Measurements from ENCODE around the gene CABP2. TPM values are rescaled to one million over a fixed set of nuclear protein-coding genes. Genes with fewer than 3 reads are reported as not detected.
A peak's percentile ranks its signal among the peaks of the same experiment; 100 is the strongest.
"Not testable (repeated sequence)": the region's sequence is repeated elsewhere in the genome, so short reads cannot be mapped to it uniquely, and the experiment has no call there.

CABP2 gene
- total RNA-seq, 5 donors from 2014 or later (not counting 1 experiment from before 2014, with no cell fraction given) = not detected

GRCh38 chr11:67517784-67518552 lies 5.3 kb downstream of the CABP2 start:
- Mint-ChIP-seq H3K27ac (no peak overlapping the region), H3K4me3 (no peak overlapping the region), H3K27me3 (peaks cover 3 to 10% of the 10 kb centered on the region in 2 donors), H3K4me1 (no peaks in the 10 kb centered on the region), H3K9me3 (no peaks in the 10 kb centered on the region), H3K36me3 (no peaks in the 10 kb centered on the region)
- H3K9me3 ChIP-seq = no peaks in the 10 kb centered on the region
- H3K27ac ChIP-seq (ENCODE audit: low read length) = no peak overlapping the region
- peaks cover 0 to 29% of the 10 kb centered on the region in 2 experiments for H3K27me3 ChIP-seq (replicated peaks in 1 of 2; ENCODE audit: control insufficient read depth in 2 of 2, extremely low read depth in 1 of 2, insufficient read depth in 2 of 2, low read length in 1 of 2)
- no peak overlapping the region for H3K4me3 ChIP-seq (ENCODE audit: control insufficient read depth in 1 of 2, extremely low read depth in 1 of 2, low read length in 1 of 2)
- H3K36me3 ChIP-seq (ENCODE audit: control insufficient read depth in 2 of 2, extremely low read depth in 1 of 2, insufficient read depth in 1 of 2, low read length in 1 of 2) = no peaks in the 10 kb centered on the region
- CTCF ChIA-PET = no interaction called here
- no peak for DNase-seq
- no peak for ATAC-seq (replicated peaks in 1 of 4)
- POLR2A ChIA-PET = no interaction called here
- H3K4me1 ChIP-seq (ENCODE audit: control insufficient read depth in 1 of 2, extremely low read depth in 1 of 2, insufficient read depth in 2 of 2, low read length in 2 of 2) = no peaks in the 10 kb centered on the region
- WGBS (ENCODE audit: insufficient coverage) = 86% methylated on average over 9 of the region's 10 CpGs

DNA sequence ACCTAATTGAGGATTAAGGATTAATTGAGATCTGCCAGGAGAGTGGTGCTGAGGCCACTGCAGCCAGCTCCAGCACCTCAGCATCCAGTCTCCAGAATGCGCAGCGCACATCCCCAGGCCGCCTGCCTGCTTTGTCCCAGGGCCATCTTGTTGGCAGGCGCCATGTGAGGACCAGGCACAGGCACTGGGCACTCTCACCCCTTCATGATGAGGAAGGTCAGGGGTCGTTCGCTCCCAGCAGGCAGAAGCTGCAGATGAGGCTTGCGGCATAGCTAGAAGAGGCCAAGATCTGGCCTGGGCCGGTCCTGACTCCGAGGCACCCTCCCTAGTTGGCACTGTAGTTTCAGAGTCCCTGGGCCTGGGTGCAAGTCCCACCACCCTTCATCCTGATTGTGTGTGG lies 6.4 kb downstream of the CABP2 start:
- H3K9me3 Mint-ChIP-seq = no peaks in the 10 kb centered on the region
- H3K4me1 ChIP-seq (ENCODE audit: control insufficient read depth in 1 of 2, extremely low read depth in 1 of 2, insufficient read depth in 2 of 2, low read length in 2 of 2) = no peaks in the 10 kb centered on the region
- no peak overlapping the region for H3K27ac ChIP-seq (ENCODE audit: low read length)
- peaks cover 3 to 10% of the 10 kb centered on the region in 2 donors for H3K27me3 Mint-ChIP-seq
- H3K4me3 Mint-ChIP-seq = no peak overlapping the region
- H3K27me3 ChIP-seq (replicated peaks in 1 of 2; ENCODE audit: control insufficient read depth in 2 of 2, extremely low read depth in 1 of 2, insufficient read depth in 2 of 2, low read length in 1 of 2) = peaks cover 0 to 35% of the 10 kb centered on the region in 2 experiments
- DNase-seq = no peak
- no peak overlapping the region for H3K4me3 ChIP-seq (ENCODE audit: control insufficient read depth in 1 of 2, extremely low read depth in 1 of 2, low read length in 1 of 2)
- no peak for ATAC-seq (replicated peaks in 1 of 4)
- no peaks in the 10 kb centered on the region for H3K36me3 ChIP-seq (ENCODE audit: control insufficient read depth in 2 of 2, extremely low read depth in 1 of 2, insufficient read depth in 1 of 2, low read length in 1 of 2)
- H3K27ac Mint-ChIP-seq = peak overlapping the region in 1 of 2 donors; percentile 23
- H3K4me1 Mint-ChIP-seq = no peaks in the 10 kb centered on the region
- POLR2A ChIA-PET = no interaction called here
- H3K36me3 Mint-ChIP-seq = no peaks in the 10 kb centered on the region
- WGBS (ENCODE audit: insufficient coverage) = 93% methylated on average over 6 of the region's 9 CpGs
- H3K9me3 ChIP-seq = no peaks in the 10 kb centered on the region
- CTCF ChIA-PET = no interaction called here

GRCh38 chr11:67514116-67514515 lies 9.1 kb downstream of the CABP2 start:
- ATAC-seq (replicated peaks in 1 of 4) (no peak), DNase-seq (no peak)
- ChIA-PET POLR2A (interaction anchor here in 1 of 2 donors (0.7 kb wide), 1 partner anchor 10 kb away, joined by 3 read pairs; no protein-coding TSS in a partner anchor), CTCF (interaction anchor here in 1 of 2 donors (0.6 kb wide), 1 partner anchor 319 kb away, joined by 4 read pairs; no protein-coding TSS in a partner anchor)
- H3K27ac ChIP-seq (ENCODE audit: low read length) = no peak overlapping the region
- H3K9me3 ChIP-seq = no peaks in the 10 kb centered on the region
- peaks cover 3 to 16% of the 10 kb centered on the region in 2 donors for H3K27me3 Mint-ChIP-seq
- WGBS (ENCODE audit: insufficient coverage) = no CpG with 5 or more reads among the region's 7 CpGs
- no peaks in the 10 kb centered on the region for H3K36me3 ChIP-seq (ENCODE audit: control insufficient read depth in 2 of 2, extremely low read depth in 1 of 2, insufficient read depth in 1 of 2, low read length in 1 of 2)
- H3K4me3 ChIP-seq (ENCODE audit: control insufficient read depth in 1 of 2, extremely low read depth in 1 of 2, low read length in 1 of 2) = no peak overlapping the region
- H3K4me1 ChIP-seq (ENCODE audit: control insufficient read depth in 1 of 2, extremely low read depth in 1 of 2, insufficient read depth in 2 of 2, low read length in 2 of 2) = peaks cover 0 to 2% of the 10 kb centered on the region in 2 experiments
- no peak overlapping the region for H3K27ac Mint-ChIP-seq
- peaks cover 0 to 37% of the 10 kb centered on the region in 2 experiments for H3K27me3 ChIP-seq (replicated peaks in 1 of 2; ENCODE audit: control insufficient read depth in 2 of 2, extremely low read depth in 1 of 2, insufficient read depth in 2 of 2, low read length in 1 of 2)
- peaks cover 1 to 4% (median 4%) of the 10 kb centered on the region in 3 donors for H3K4me1 Mint-ChIP-seq
- H3K36me3 Mint-ChIP-seq = no peaks in the 10 kb centered on the region
- H3K4me3 Mint-ChIP-seq = no peak overlapping the region
- no peaks in the 10 kb centered on the region for H3K9me3 Mint-ChIP-seq

DNA sequence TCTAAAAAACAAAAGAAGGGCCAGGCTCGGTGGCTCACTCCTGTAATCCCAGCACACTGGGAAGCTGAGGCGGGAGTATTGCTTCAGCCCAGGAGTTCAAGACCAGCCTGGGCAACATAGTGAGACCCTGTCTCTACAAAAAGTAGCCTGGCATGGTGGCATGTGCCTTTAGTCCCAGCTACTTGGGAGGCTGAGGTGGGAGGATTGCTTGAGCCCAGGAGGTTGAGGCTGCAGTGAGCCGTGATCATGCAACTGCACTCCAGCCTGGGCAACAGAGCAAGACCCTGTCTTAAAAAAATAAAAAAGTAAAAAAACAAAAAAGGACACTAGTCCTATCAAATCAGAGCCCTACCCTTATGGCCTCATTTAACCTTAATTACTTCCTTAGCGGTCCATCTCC lies 11.7 kb downstream of the CABP2 start:
- H3K36me3 Mint-ChIP-seq; H3K36me3 ChIP-seq (ENCODE audit: control insufficient read depth in 2 of 2, extremely low read depth in 1 of 2, insufficient read depth in 1 of 2, low read length in 1 of 2); DNase-seq; H3K27ac ChIP-seq (ENCODE audit: low read length); POLR2A ChIA-PET; H3K27ac Mint-ChIP-seq; H3K4me3 Mint-ChIP-seq; ATAC-seq (replicated peaks in 1 of 4); H3K4me3 ChIP-seq (ENCODE audit: control insufficient read depth in 1 of 2, extremely low read depth in 1 of 2, low read length in 1 of 2); H3K9me3 Mint-ChIP-seq; H3K9me3 ChIP-seq: not testable (repeated sequence)
- Mint-ChIP-seq H3K4me1 (peaks cover 16 to 22% (median 19%) of the 10 kb centered on the region in 3 donors), H3K27me3 (peaks cover 0 to 16% of the 10 kb centered on the region in 2 donors)
- H3K4me1 ChIP-seq (ENCODE audit: control insufficient read depth in 1 of 2, extremely low read depth in 1 of 2, insufficient read depth in 2 of 2, low read length in 2 of 2) = peaks cover 2 to 22% of the 10 kb centered on the region in 2 experiments
- peaks cover 0 to 28% of the 10 kb centered on the region in 2 experiments for H3K27me3 ChIP-seq (replicated peaks in 1 of 2; ENCODE audit: control insufficient read depth in 2 of 2, extremely low read depth in 1 of 2, insufficient read depth in 2 of 2, low read length in 1 of 2)
- CTCF ChIA-PET = interaction anchor here in 1 of 2 donors (0.6 kb wide), 1 partner anchor 1778 kb away, joined by 5 read pairs; no protein-coding TSS in a partner anchor
- WGBS (ENCODE audit: insufficient coverage) = 83% methylated on average over 2 of the region's 4 CpGs

DNA sequence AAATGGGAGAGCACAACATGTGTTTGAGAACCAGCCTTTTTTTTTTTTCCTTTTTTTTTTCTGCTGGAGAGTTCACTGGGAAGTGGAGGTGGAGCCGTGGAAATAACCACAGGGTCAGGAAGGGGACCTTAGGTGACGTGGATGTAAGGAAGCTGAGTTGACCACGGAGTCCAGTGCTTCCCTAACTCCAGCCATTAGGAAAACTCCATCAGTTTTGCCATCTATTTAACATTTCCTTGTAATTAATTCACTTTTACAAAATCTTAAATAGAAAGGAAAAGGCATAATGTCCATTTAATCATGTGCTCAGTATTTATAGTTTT lies 13.3 kb downstream of the CABP2 start:
- DNase-seq (no peak), ATAC-seq (replicated peaks in 1 of 4) (no peak)
- peaks cover 0 to 9% of the 10 kb centered on the region in 2 donors for H3K36me3 ChIP-seq (ENCODE audit: control insufficient read depth in 2 of 2, extremely low read depth in 1 of 2, insufficient read depth in 1 of 2, low read length in 1 of 2)
- no peak overlapping the region for H3K4me3 ChIP-seq (ENCODE audit: control insufficient read depth in 1 of 2, extremely low read depth in 1 of 2, low read length in 1 of 2)
- no peak overlapping the region for H3K27ac Mint-ChIP-seq
- H3K36me3 Mint-ChIP-seq = peaks cover 3% of the 10 kb centered on the region
- H3K9me3 ChIP-seq = no peaks in the 10 kb centered on the region
- peaks cover 10 to 36% of the 10 kb centered on the region in 2 experiments for H3K4me1 ChIP-seq (ENCODE audit: control insufficient read depth in 1 of 2, extremely low read depth in 1 of 2, insufficient read depth in 2 of 2, low read length in 2 of 2)
- WGBS (ENCODE audit: insufficient coverage) = no CpG with 5 or more reads among the region's 3 CpGs
- H3K9me3 Mint-ChIP-seq = no peaks in the 10 kb centered on the region
- H3K4me1 Mint-ChIP-seq = peaks cover 28 to 34% (median 32%) of the 10 kb centered on the region in 3 donors
- peak overlapping the region in 1 of 3 donors; percentile 94 for H3K4me3 Mint-ChIP-seq
- CTCF ChIA-PET = interaction anchor here in 1 of 2 donors (0.7 kb wide), 1 partner anchor 118 kb away, joined by 3 read pairs; the partner anchor contains the start of gene RAD9A
- POLR2A ChIA-PET = no interaction called here
- H3K27ac ChIP-seq (ENCODE audit: low read length) = no peak overlapping the region
- H3K27me3 Mint-ChIP-seq = peaks cover 0 to 14% of the 10 kb centered on the region in 2 donors
- H3K27me3 ChIP-seq (replicated peaks in 1 of 2; ENCODE audit: control insufficient read depth in 2 of 2, extremely low read depth in 1 of 2, insufficient read depth in 2 of 2, low read length in 1 of 2) = peaks cover 0 to 17% of the 10 kb centered on the region in 2 experiments

GRCh38 chr11:67508486-67509121 lies 14.6 kb downstream of the CABP2 start:
- CTCF ChIA-PET = interaction anchor here in 1 of 2 donors (1.5 kb wide), 1 partner anchor 157 kb away, joined by 4 read pairs; no protein-coding TSS in a partner anchor
- peak; percentile 51 to 53 (median 52) for ATAC-seq (replicated peaks in 1 of 4)
- Mint-ChIP-seq H3K27me3 (peaks cover 0 to 6% of the 10 kb centered on the region in 2 donors), H3K36me3 (peaks cover 3% of the 10 kb centered on the region), H3K9me3 (no peaks in the 10 kb centered on the region), H3K4me1 (peaks cover 28 to 39% (median 33%) of the 10 kb centered on the region in 3 donors), H3K4me3 (peak overlapping the region; percentile 84 to 94 (median 87)), H3K27ac (peak overlapping the region; percentile 90 to 95)
- Histone ChIP-seq H3K27me3 (replicated peaks in 1 of 2; ENCODE audit: control insufficient read depth in 2 of 2, extremely low read depth in 1 of 2, insufficient read depth in 2 of 2, low read length in 1 of 2) (peaks cover 0 to 15% of the 10 kb centered on the region in 2 experiments), H3K27ac (ENCODE audit: low read length) (peak overlapping the region; percentile 92), H3K9me3 (no peaks in the 10 kb centered on the region), H3K4me1 (ENCODE audit: control insufficient read depth in 1 of 2, extremely low read depth in 1 of 2, insufficient read depth in 2 of 2, low read length in 2 of 2) (peaks cover 10 to 44% of the 10 kb centered on the region in 2 experiments), H3K36me3 (ENCODE audit: control insufficient read depth in 2 of 2, extremely low read depth in 1 of 2, insufficient read depth in 1 of 2, low read length in 1 of 2) (peaks cover 0 to 9% of the 10 kb centered on the region in 2 donors), H3K4me3 (ENCODE audit: control insufficient read depth in 1 of 2, extremely low read depth in 1 of 2, low read length in 1 of 2) (peak overlapping the region; percentile 76 to 77)
- under 1% methylated on average over 52 of the region's 57 CpGs for WGBS (ENCODE audit: insufficient coverage)
- peak; percentile 95 to 100 (median 99) for DNase-seq
- POLR2A ChIA-PET = interaction anchor here in 1 of 2 donors (0.6 kb wide), 1 partner anchor 47 kb away, joined by 3 read pairs; no protein-coding TSS in a partner anchor
